Neural progenitor cell (in vitro differentiated cells): ENCODE measurements around the gene STAP1. TPM values are rescaled to one million over a fixed set of nuclear protein-coding genes. Genes with fewer than 3 reads are reported as not detected.
"Not testable (repeated sequence)": the region's sequence is repeated elsewhere in the genome, so short reads cannot be mapped to it uniquely, and the experiment has no call there.

Experiments
- DNase-seq: peaks from one replicate; pipeline ENCODE4 v3.0.0-alpha.2; 2016; ENCODE audit warnings: low spot score
- H2AFZ ChIP-seq: fragments of 200-600 bp; sonication (generic); replicated peaks from 2 replicates; pipeline ENCODE4 v1.6.1; 2016; ENCODE audit warnings: antibody characterized with exemption
- H3F3A ChIP-seq: fragments of 200-600 bp; sonication (generic); 2 replicates; pipeline ENCODE4 v1.6.1; 2016; ENCODE audit warnings: antibody characterized with exemption, low read depth
- H3K27ac ChIP-seq: fragments of 200-600 bp; sonication (generic); 2 replicates; pipeline ENCODE4 v1.5.1; 2016; ENCODE audit warnings: mild to moderate bottlenecking
- H3K27me3 ChIP-seq: fragments of 200-600 bp; sonication (generic); 2 replicates; pipeline ENCODE4 v1.6.1; 2016; ENCODE audit warnings: mild to moderate bottlenecking, moderate library complexity
- H3K36me3 ChIP-seq: fragments of 200-600 bp; sonication (generic); 2 replicates; pipeline ENCODE4 v1.5.1; 2016
- H3K4me1 ChIP-seq: fragments of 200-600 bp; sonication (generic); 2 replicates; pipeline ENCODE4 v1.6.1; 2016; ENCODE audit warnings: mixed run types
- H3K4me2 ChIP-seq: fragments of 200-600 bp; sonication (generic); 2 replicates; pipeline ENCODE4 v1.6.1; 2016
- H3K4me3 ChIP-seq: fragments of 200-600 bp; sonication (generic); 2 replicates; pipeline ENCODE4 v1.5.1; 2016
- H3K79me2 ChIP-seq: fragments of 200-600 bp; sonication (generic); 2 replicates; pipeline ENCODE4 v1.6.1; 2016; ENCODE audit warnings: low read depth
- H3K9ac ChIP-seq: fragments of 200-600 bp; sonication (generic); 2 replicates; pipeline ENCODE4 v1.6.1; 2016
- H3K9me3 ChIP-seq: fragments of 200-600 bp; sonication (generic); 2 replicates; pipeline ENCODE4 v1.5.1; 2016; ENCODE audit warnings: low read depth
- H4K20me1 ChIP-seq: fragments of 200-600 bp; sonication (generic); 2 replicates; pipeline ENCODE4 v1.6.1; 2016; ENCODE audit warnings: low read depth
- H3K27ac Mint-ChIP-seq: 3 replicates; pipeline ENCODE4 v1.8.0; 2021; ENCODE audit warnings: mixed read lengths
- H3K27me3 Mint-ChIP-seq: 2 replicates; pipeline ENCODE4 v1.8.0; 2022; ENCODE audit warnings: low read depth, mild to moderate bottlenecking, inconsistent platforms, moderate library complexity, mixed read lengths; ENCODE audit not compliant: insufficient read depth
- H3K36me3 Mint-ChIP-seq: 3 replicates; pipeline ENCODE4 v1.8.0; 2021; ENCODE audit warnings: mixed read lengths
- H3K4me1 Mint-ChIP-seq: 3 replicates; pipeline ENCODE4 v1.8.0; 2021; ENCODE audit warnings: mixed read lengths
- H3K4me3 Mint-ChIP-seq: 3 replicates; pipeline ENCODE4 v1.8.0; 2021; ENCODE audit warnings: mild to moderate bottlenecking, moderate library complexity, mixed read lengths
- H3K9me3 Mint-ChIP-seq: 3 replicates; pipeline ENCODE4 v1.8.0; 2020; ENCODE audit warnings: mixed read lengths
- CTCF ChIP-seq: fragments of 200-600 bp; sonication (generic); IDR thresholded peaks from 2 replicates; pipeline ENCODE4 v1.5.1; 2017; ENCODE audit warnings: antibody characterized with exemption, mild to moderate bottlenecking
- EZH2 ChIP-seq: fragments of 200-600 bp; sonication (generic); IDR thresholded peaks from 2 replicates; pipeline ENCODE4 v1.6.1; 2017; ENCODE audit warnings: antibody characterized with exemption, mild to moderate bottlenecking, moderate library complexity
- EZH2phosphoT487 ChIP-seq: fragments of 200-600 bp; sonication (generic); IDR thresholded peaks from 2 replicates; pipeline ENCODE4 v1.6.1; 2017; ENCODE audit warnings: antibody characterized with exemption
- total RNA-seq: library from RNA; depleted of rRNA; stranded (reverse); fragments of >200 nt; gene quantifications from 2 replicates; pipeline ENCODE4 v1.2.3, GENCODE V29; 2015; ENCODE audit warnings: low replicate concordance

The STAP1 gene
- total RNA-seq, 1 donor from 2014 or later: not detected

- no peaks in the 10 kb centered on the region for H3K36me3 ChIP-seq
- no peak overlapping the region for H2AFZ ChIP-seq
- peaks cover 3% of the 10 kb centered on the region for H3K27me3 Mint-ChIP-seq
- H3K9ac ChIP-seq: no peak overlapping the region
- no peak overlapping the region for H3K4me2 ChIP-seq
- no peaks in the 10 kb centered on the region for H3F3A ChIP-seq
- no peak overlapping the region for H3K4me3 Mint-ChIP-seq
- no peaks in the 10 kb centered on the region for H3K36me3 Mint-ChIP-seq
- no peak for DNase-seq
- H3K4me3 ChIP-seq: no peak overlapping the region
- H3K27ac ChIP-seq: no peak overlapping the region
- TF ChIP-seq CTCF (no peak), EZH2 (no peak), EZH2phosphoT487 (no peak)
- H3K9me3 Mint-ChIP-seq: no peaks in the 10 kb centered on the region
- peaks cover 3% of the 10 kb centered on the region for H3K4me1 Mint-ChIP-seq
- H3K79me2 ChIP-seq: no peaks in the 10 kb centered on the region
- H3K27me3 ChIP-seq: no peaks in the 10 kb centered on the region
- H3K27ac Mint-ChIP-seq: no peak overlapping the region
- H4K20me1 ChIP-seq: no peaks in the 10 kb centered on the region
- no peaks in the 10 kb centered on the region for H3K9me3 ChIP-seq
- H3K4me1 ChIP-seq: peaks cover 4% of the 10 kb centered on the region
Observed at GRCh38 chr4:67550857-67551256, 7.7 kb upstream of the STAP1 start.

- H3K36me3 ChIP-seq, H3K27ac Mint-ChIP-seq, H3K79me2 ChIP-seq, H3K4me1 ChIP-seq, H3K9ac ChIP-seq, H3K27ac ChIP-seq, H3K4me2 ChIP-seq, H3F3A ChIP-seq, H4K20me1 ChIP-seq, H3K27me3 Mint-ChIP-seq, DNase-seq, H3K27me3 ChIP-seq, H3K4me1 Mint-ChIP-seq, H3K36me3 Mint-ChIP-seq, H3K9me3 ChIP-seq, H3K4me3 Mint-ChIP-seq, H3K4me3 ChIP-seq, H3K9me3 Mint-ChIP-seq: not testable (repeated sequence)
- H2AFZ ChIP-seq: peak overlapping the region; percentile 6
Observed at GRCh38 chr4:67552146-67552792, 6.3 kb upstream of the STAP1 start.

- Histone ChIP-seq H3K27ac (no peak overlapping the region), H3K79me2 (no peaks in the 10 kb centered on the region), H3K9me3 (no peaks in the 10 kb centered on the region), H2AFZ (no peak overlapping the region), H3K36me3 (no peaks in the 10 kb centered on the region), H3K27me3 (no peaks in the 10 kb centered on the region), H3K9ac (no peak overlapping the region), H3K4me1 (no peaks in the 10 kb centered on the region), H4K20me1 (no peaks in the 10 kb centered on the region), H3K4me2 (no peak overlapping the region), H3K4me3 (no peak overlapping the region), H3F3A (no peaks in the 10 kb centered on the region)
- H3K4me1 Mint-ChIP-seq: no peaks in the 10 kb centered on the region
- H3K27ac Mint-ChIP-seq: no peak overlapping the region
- H3K9me3 Mint-ChIP-seq: no peaks in the 10 kb centered on the region
- no peaks in the 10 kb centered on the region for H3K27me3 Mint-ChIP-seq
- no peak overlapping the region for H3K4me3 Mint-ChIP-seq
- no peaks in the 10 kb centered on the region for H3K36me3 Mint-ChIP-seq
- TF ChIP-seq CTCF (no peak), EZH2 (no peak), EZH2phosphoT487 (no peak)
- no peak for DNase-seq
Observed at GRCh38 chr4:67554096-67554495, 4.4 kb upstream of the STAP1 start.

- TF ChIP-seq EZH2: no peak
- TF ChIP-seq CTCF: no peak
- TF ChIP-seq EZH2phosphoT487: no peak
- Mint-ChIP-seq H3K27ac (no peak overlapping the region), H3K4me3 (no peak overlapping the region), H3K27me3 (no peaks in the 10 kb centered on the region), H3K36me3 (no peaks in the 10 kb centered on the region), H3K9me3 (no peaks in the 10 kb centered on the region), H3K4me1 (no peaks in the 10 kb centered on the region)
- H3K9me3 ChIP-seq: no peaks in the 10 kb centered on the region
- no peaks in the 10 kb centered on the region for H3K4me1 ChIP-seq
- no peaks in the 10 kb centered on the region for H3K36me3 ChIP-seq
- H3K4me3 ChIP-seq: no peak overlapping the region
- H2AFZ ChIP-seq: no peak overlapping the region
- no peaks in the 10 kb centered on the region for H3F3A ChIP-seq
- no peaks in the 10 kb centered on the region for H3K27me3 ChIP-seq
- H3K9ac ChIP-seq: no peak overlapping the region
- H3K4me2 ChIP-seq: no peak overlapping the region
- no peak overlapping the region for H3K27ac ChIP-seq
- DNase-seq: no peak
- no peaks in the 10 kb centered on the region for H4K20me1 ChIP-seq
- H3K79me2 ChIP-seq: no peaks in the 10 kb centered on the region
Observed at GRCh38 chr4:67555447-67555846, 3.1 kb upstream of the STAP1 start.
